OCI-LY1 (cell line): ENCODE measurements around the gene MYBPC3.

ENCODE experiments used
- EZH2 ChIP-seq: fragments of 200-600 bp; sonication (generic), shearing (Covaris generic); IDR thresholded peaks from 2 replicates; pipeline ENCODE4 v1.8.0; 2017; ENCODE audit warnings: borderline replicate concordance, mixed run types, mild to moderate bottlenecking, antibody characterized with exemption, low read length, moderate library complexity, mixed read lengths
- TF ChIP-seq, protein P1 (sequence below): fragments of 200-600 bp; sonication (generic), shearing (Covaris generic); IDR thresholded peaks from 2 replicates; pipeline ENCODE4 v1.5.1; 2017; ENCODE audit warnings: mild to moderate bottlenecking, antibody characterized with exemption, low read length, moderate library complexity, mixed read lengths

DNA sequence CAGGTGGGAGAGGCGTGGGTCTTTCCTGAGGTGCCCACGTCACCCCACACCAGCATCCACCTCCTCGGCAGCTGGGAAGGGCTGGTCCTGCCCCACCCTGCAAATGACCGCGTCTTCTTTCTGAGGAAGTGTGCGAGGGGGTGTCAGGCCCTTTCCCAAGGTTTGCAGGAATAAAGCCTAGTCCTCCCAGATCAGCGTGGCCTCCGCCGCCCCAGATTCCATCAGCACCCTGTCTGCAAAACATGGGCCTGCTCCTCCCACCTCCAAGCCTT lies 41.5 kb upstream of the MYBPC3 start:
- TF ChIP-seq, protein P1, sequence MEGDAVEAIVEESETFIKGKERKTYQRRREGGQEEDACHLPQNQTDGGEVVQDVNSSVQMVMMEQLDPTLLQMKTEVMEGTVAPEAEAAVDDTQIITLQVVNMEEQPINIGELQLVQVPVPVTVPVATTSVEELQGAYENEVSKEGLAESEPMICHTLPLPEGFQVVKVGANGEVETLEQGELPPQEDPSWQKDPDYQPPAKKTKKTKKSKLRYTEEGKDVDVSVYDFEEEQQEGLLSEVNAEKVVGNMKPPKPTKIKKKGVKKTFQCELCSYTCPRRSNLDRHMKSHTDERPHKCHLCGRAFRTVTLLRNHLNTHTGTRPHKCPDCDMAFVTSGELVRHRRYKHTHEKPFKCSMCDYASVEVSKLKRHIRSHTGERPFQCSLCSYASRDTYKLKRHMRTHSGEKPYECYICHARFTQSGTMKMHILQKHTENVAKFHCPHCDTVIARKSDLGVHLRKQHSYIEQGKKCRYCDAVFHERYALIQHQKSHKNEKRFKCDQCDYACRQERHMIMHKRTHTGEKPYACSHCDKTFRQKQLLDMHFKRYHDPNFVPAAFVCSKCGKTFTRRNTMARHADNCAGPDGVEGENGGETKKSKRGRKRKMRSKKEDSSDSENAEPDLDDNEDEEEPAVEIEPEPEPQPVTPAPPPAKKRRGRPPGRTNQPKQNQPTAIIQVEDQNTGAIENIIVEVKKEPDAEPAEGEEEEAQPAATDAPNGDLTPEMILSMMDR: no peak
- TF ChIP-seq EZH2: no peak
